ENCODE measurements around the gene FGG.

FGG gene

DNA sequence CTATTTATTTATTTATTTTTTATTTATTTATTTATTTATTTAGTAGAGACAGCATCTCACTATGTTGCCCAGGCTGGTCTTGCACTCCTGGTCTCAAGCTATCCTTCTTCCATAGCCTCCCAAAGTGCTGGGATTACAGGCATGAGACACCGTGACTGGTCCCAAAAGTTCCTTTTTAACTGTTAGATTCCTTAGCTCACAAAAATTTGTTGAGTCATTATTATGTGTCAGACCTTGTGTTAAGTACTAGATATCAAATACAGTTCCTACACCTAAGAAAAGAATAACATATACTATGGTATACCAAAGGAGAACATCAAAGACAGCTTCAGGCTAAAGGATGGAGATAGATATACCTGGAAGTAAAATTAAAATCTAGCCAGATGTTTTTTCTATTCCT lies 33.5 kb downstream of the FGG start:
- TF ChIP-seq YY1 (IDR thresholded peaks at IDR 0.05; ENCODE audit: low read depth) (no peak), RAD21 (IDR thresholded peaks at IDR 0.05; ENCODE audit: low read depth) (no peak), CREB1 (IDR thresholded peaks at IDR 0.05; ENCODE audit: low read depth) (no peak)
- TF ChIP-seq, protein P1, sequence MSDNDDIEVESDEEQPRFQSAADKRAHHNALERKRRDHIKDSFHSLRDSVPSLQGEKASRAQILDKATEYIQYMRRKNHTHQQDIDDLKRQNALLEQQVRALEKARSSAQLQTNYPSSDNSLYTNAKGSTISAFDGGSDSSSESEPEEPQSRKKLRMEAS (IDR thresholded peaks at IDR 0.05): no peak

DNA sequence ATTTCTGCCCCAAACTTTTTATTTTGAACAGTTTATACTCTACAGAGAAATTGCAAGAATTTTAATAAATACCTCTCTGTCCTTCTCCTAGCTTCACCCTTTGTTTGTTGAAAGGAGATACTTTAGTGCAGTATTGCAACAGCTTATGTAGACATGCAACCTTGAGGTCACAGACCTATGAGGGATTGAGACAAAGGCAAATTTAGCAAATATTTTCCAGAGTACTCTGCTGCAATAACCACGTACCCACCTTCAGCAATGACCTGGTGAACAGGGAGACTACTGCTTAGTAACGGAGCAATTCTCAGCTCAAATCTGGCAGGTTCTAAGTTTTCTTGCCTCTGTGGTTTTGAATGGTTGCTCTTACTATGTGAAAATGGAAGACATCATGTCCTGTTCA lies 35.1 kb downstream of the FGG start:
- TF ChIP-seq YY1 (IDR thresholded peaks at IDR 0.05; ENCODE audit: low read depth) (no peak), CREB1 (IDR thresholded peaks at IDR 0.05; ENCODE audit: low read depth) (no peak), TEAD4 (IDR thresholded peaks at IDR 0.05) (no peak), CEBPB (IDR thresholded peaks at IDR 0.05) (no peak)

DNA sequence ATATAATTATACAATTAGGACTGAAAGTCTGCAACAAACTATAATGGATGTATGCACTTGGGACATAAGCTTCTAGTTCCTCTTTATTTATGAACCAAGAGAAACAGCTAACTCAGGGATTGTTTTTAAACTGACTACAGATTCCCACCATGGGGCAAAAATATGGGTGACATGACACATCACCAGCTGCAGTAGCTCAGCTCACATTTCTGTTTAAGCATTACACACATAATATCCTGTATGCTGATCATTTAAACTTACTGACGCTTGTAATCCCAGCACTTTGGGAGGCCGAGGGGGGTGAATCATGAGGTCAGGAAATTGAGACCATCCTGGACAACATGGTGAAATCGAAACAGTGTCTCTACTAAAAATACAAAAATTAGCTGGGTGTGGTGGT lies 38.1 kb downstream of the FGG start:
- TF ChIP-seq NFIC (IDR thresholded peaks at IDR 0.05): no peak
- no peak for TF ChIP-seq YY1 (IDR thresholded peaks at IDR 0.05; ENCODE audit: low read depth)

- TF ChIP-seq REST (IDR thresholded peaks at IDR 0.05; ENCODE audit: low read depth) (no peak), TAF1 (IDR thresholded peaks at IDR 0.05; ENCODE audit: low read depth) (no peak), TCF12 (IDR thresholded peaks at IDR 0.05; ENCODE audit: low read depth) (no peak), ZBTB7A (IDR thresholded peaks at IDR 0.05; ENCODE audit: low read depth) (no peak), NFIC (IDR thresholded peaks at IDR 0.05) (no peak), CEBPB (IDR thresholded peaks at IDR 0.05) (no peak), TEAD4 (IDR thresholded peaks at IDR 0.05) (no peak), FOXM1 (IDR thresholded peaks at IDR 0.05; ENCODE audit: borderline replicate concordance, low read depth) (no peak), CREB1 (IDR thresholded peaks at IDR 0.05; ENCODE audit: low read depth) (no peak), YY1 (IDR thresholded peaks at IDR 0.05; ENCODE audit: low read depth) (no peak), EP300 (IDR thresholded peaks at IDR 0.05; ENCODE audit: borderline replicate concordance) (no peak), USF1 (IDR thresholded peaks at IDR 0.05) (no peak)
- TF ChIP-seq, protein P1 (IDR thresholded peaks at IDR 0.05): no peak
These were observed 39.1 kb downstream of the FGG start for GRCh38 chr4:154573190-154573870.

DNA sequence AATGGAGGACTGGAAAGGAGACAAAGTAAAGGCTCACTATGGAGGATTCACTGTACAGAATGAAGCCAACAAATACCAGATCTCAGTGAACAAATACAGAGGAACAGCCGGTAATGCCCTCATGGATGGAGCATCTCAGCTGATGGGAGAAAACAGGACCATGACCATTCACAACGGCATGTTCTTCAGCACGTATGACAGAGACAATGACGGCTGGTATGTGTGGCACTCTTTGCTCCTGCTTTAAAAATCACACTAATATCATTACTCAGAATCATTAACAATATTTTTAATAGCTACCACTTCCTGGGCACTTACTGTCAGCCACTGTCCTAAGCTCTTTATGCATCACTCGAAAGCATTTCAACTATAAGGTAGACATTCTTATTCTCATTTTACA lies 42.9 kb downstream of the FGG start:
- no peak for TF ChIP-seq TEAD4 (IDR thresholded peaks at IDR 0.05)
- TF ChIP-seq TCF12 (IDR thresholded peaks at IDR 0.05; ENCODE audit: low read depth): no peak
- TF ChIP-seq RAD21 (IDR thresholded peaks at IDR 0.05; ENCODE audit: low read depth): no peak
- no peak for TF ChIP-seq TAF1 (IDR thresholded peaks at IDR 0.05; ENCODE audit: low read depth)
- no peak for TF ChIP-seq USF1 (IDR thresholded peaks at IDR 0.05)
- TF ChIP-seq YY1 (IDR thresholded peaks at IDR 0.05; ENCODE audit: low read depth): no peak
- no peak for TF ChIP-seq EGR1 (IDR thresholded peaks at IDR 0.05)
- TF ChIP-seq NFIC (IDR thresholded peaks at IDR 0.05): no peak
- no peak for TF ChIP-seq CREB1 (IDR thresholded peaks at IDR 0.05; ENCODE audit: low read depth)
- TF ChIP-seq REST (IDR thresholded peaks at IDR 0.05; ENCODE audit: low read depth): no peak
- no peak for TF ChIP-seq CEBPB (IDR thresholded peaks at IDR 0.05)
- no peak for TF ChIP-seq ZBTB7A (IDR thresholded peaks at IDR 0.05; ENCODE audit: low read depth)
- no peak for TF ChIP-seq FOXM1 (IDR thresholded peaks at IDR 0.05; ENCODE audit: borderline replicate concordance, low read depth)
- TF ChIP-seq EP300 (IDR thresholded peaks at IDR 0.05; ENCODE audit: borderline replicate concordance): no peak
- TF ChIP-seq, protein P1 (IDR thresholded peaks at IDR 0.05): no peak

DNA sequence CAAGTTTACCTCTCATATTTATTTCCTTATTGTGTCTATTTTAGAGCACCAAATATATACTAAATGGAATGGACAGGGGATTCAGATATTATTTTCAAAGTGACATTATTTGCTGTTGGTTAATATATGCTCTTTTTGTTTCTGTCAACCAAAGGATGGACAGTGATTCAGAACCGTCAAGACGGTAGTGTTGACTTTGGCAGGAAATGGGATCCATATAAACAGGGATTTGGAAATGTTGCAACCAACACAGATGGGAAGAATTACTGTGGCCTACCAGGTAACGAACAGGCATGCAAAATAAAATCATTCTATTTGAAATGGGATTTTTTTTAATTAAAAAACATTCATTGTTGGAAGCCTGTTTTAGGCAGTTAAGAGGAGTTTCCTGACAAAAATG lies 43.4 kb downstream of the FGG start:
- TF ChIP-seq TCF12 (IDR thresholded peaks at IDR 0.05; ENCODE audit: low read depth): no peak
- TF ChIP-seq TAF1 (IDR thresholded peaks at IDR 0.05; ENCODE audit: low read depth): no peak
- no peak for TF ChIP-seq RAD21 (IDR thresholded peaks at IDR 0.05; ENCODE audit: low read depth)
- no peak for TF ChIP-seq EP300 (IDR thresholded peaks at IDR 0.05; ENCODE audit: borderline replicate concordance)
- TF ChIP-seq CEBPB (IDR thresholded peaks at IDR 0.05): no peak
- TF ChIP-seq YY1 (IDR thresholded peaks at IDR 0.05; ENCODE audit: low read depth): no peak
- TF ChIP-seq, protein P1 (IDR thresholded peaks at IDR 0.05): no peak
- no peak for TF ChIP-seq EGR1 (IDR thresholded peaks at IDR 0.05)
- TF ChIP-seq USF1 (IDR thresholded peaks at IDR 0.05): no peak
- TF ChIP-seq TEAD4 (IDR thresholded peaks at IDR 0.05): no peak
- TF ChIP-seq CREB1 (IDR thresholded peaks at IDR 0.05; ENCODE audit: low read depth): no peak
